ENCODE data around the gene RNF123. TPM values are rescaled to one million over a fixed set of nuclear protein-coding genes. Genes with fewer than 3 reads are reported as not detected.

Gene RNF123
- polyA plus RNA-seq, 1 experiment = 61.2 TPM

DNA sequence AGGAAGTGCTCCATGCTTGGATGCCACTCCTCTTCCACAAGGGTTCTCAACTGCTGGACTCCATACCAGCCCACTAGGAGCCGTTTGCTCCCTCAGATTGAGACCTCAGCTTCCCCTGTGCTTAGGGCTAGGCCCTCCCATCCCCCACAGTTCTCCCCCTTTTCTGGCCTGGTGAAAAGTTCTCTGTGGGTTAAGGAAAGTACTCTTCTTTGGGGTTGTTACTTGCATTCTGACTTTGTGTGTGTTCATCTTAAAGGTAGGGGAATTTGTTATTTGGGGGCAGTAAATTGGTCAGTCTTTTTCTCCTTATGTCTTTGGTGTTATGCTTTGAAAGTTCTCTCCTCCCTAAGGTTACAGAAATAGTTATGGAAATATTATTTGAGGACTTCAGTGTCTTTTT lies 39.2 kb upstream of the RNF123 start:
- TF ChIP-seq, protein P1, sequence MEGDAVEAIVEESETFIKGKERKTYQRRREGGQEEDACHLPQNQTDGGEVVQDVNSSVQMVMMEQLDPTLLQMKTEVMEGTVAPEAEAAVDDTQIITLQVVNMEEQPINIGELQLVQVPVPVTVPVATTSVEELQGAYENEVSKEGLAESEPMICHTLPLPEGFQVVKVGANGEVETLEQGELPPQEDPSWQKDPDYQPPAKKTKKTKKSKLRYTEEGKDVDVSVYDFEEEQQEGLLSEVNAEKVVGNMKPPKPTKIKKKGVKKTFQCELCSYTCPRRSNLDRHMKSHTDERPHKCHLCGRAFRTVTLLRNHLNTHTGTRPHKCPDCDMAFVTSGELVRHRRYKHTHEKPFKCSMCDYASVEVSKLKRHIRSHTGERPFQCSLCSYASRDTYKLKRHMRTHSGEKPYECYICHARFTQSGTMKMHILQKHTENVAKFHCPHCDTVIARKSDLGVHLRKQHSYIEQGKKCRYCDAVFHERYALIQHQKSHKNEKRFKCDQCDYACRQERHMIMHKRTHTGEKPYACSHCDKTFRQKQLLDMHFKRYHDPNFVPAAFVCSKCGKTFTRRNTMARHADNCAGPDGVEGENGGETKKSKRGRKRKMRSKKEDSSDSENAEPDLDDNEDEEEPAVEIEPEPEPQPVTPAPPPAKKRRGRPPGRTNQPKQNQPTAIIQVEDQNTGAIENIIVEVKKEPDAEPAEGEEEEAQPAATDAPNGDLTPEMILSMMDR (IDR thresholded peaks at IDR 0.05; ENCODE audit: insufficient read depth, low read depth, low read length) = no peak
- POLR2A ChIA-PET = no interaction called here
- Histone ChIP-seq H3K27me3 (ENCODE audit: control insufficient read depth, insufficient read depth, low read length) (no peaks in the 10 kb centered on the region), H3K36me3 (ENCODE audit: control insufficient read depth, insufficient read depth, low read length) (no peaks in the 10 kb centered on the region), H3K4me3 (ENCODE audit: low read depth, low read length) (no peak overlapping the region)
- no peak for DNase-seq (ENCODE audit: low read depth)
- CTCF ChIA-PET = no interaction called here

DNA sequence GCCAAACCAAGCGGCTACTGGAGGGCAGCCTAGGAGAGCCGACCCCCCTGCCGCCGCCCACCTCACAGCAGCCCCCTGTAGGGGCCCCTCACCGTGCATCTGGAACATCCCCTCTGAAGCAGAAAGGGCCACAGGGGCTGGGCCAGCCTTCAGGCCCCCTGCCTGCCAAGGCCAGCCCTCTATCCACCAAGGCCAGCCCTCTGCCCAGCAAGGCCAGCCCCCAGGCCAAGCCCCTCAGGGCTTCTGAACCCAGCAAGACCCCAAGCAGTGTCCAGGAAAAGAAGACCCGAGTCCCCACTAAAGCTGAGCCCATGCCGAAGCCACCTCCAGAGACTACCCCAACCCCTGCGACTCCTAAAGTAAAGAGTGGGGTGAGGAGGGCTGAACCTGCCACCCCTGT lies 38.7 kb upstream of the RNF123 start:
- POLR2A ChIA-PET = no interaction called here
- TF ChIP-seq, protein P1 (IDR thresholded peaks at IDR 0.05; ENCODE audit: insufficient read depth, low read depth, low read length) = no peak
- no peaks in the 10 kb centered on the region for H3K36me3 ChIP-seq (ENCODE audit: control insufficient read depth, insufficient read depth, low read length)
- no peak for DNase-seq (ENCODE audit: low read depth)
- CTCF ChIA-PET = no interaction called here
- H3K4me3 ChIP-seq (ENCODE audit: low read depth, low read length) = no peak overlapping the region
- H3K27me3 ChIP-seq (ENCODE audit: control insufficient read depth, insufficient read depth, low read length) = no peaks in the 10 kb centered on the region

- no peaks in the 10 kb centered on the region for H3K36me3 ChIP-seq (ENCODE audit: control insufficient read depth, insufficient read depth, low read length)
- ChIA-PET POLR2A (no interaction called here), CTCF (interaction anchor here (1.3 kb wide), 1 partner anchor 113 kb away, joined by 3 read pairs; no protein-coding TSS in a partner anchor)
- no peak for DNase-seq (ENCODE audit: low read depth)
- TF ChIP-seq, protein P1 (IDR thresholded peaks at IDR 0.05; ENCODE audit: insufficient read depth, low read depth, low read length) = no peak
- no peak overlapping the region for H3K4me3 ChIP-seq (ENCODE audit: low read depth, low read length)
- H3K27me3 ChIP-seq (ENCODE audit: control insufficient read depth, insufficient read depth, low read length) = peaks cover 4% of the 10 kb centered on the region; the same call in 1 of the 2 replicates
Observed at GRCh38 chr3:49652218-49652902, 37.0 kb upstream of the RNF123 start.

DNA sequence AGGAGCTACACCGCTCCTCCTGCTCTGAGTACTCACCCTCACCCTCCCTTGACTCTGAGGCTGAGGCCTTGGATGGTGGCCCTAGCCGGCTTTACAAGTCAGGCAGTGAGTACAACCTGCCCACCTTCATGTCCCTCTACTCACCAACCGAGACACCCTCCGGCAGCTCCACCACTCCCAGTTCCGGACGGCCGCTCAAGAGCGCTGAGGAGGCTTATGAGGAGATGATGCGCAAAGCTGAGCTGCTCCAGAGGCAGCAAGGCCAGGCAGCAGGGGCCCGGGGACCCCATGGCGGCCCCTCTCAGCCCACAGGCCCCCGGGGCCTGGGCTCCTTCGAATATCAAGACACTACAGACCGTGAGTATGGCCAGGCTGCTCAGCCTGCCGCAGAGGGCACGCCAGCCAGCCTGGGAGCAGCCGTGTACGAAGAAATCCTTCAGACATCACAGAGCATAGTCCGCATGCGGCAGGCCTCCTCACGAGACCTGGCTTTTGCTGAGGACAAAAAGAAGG lies 36.4 kb upstream of the RNF123 start:
- CTCF ChIA-PET = interaction anchor here (1.3 kb wide), 1 partner anchor 114 kb away, joined by 3 read pairs; no protein-coding TSS in a partner anchor
- Histone ChIP-seq H3K27me3 (ENCODE audit: control insufficient read depth, insufficient read depth, low read length) (peaks cover 4% of the 10 kb centered on the region; the same call in 1 of the 2 replicates), H3K4me3 (ENCODE audit: low read depth, low read length) (no peak overlapping the region), H3K36me3 (ENCODE audit: control insufficient read depth, insufficient read depth, low read length) (no peaks in the 10 kb centered on the region)
- TF ChIP-seq, protein P1 (IDR thresholded peaks at IDR 0.05; ENCODE audit: insufficient read depth, low read depth, low read length) = no peak
- DNase-seq (ENCODE audit: low read depth) = no peak
- POLR2A ChIA-PET = no interaction called here

DNA sequence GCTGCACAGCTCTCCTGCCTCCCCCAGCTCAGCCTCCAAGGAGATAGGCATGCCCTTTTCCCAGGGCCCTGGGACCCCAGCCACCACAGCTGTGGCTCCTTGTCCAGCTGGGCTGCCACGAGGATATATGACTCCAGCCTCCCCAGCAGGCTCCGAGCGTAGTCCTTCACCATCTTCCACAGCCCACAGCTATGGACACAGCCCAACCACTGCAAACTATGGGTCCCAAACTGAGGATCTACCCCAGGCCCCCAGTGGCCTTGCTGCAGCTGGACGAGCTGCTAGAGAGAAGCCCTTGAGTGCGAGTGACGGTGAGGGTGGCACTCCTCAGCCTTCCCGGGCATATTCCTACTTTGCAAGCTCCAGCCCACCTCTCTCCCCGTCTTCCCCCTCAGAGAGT lies 35.7 kb upstream of the RNF123 start:
- no peak overlapping the region for H3K4me3 ChIP-seq (ENCODE audit: low read depth, low read length)
- ChIA-PET POLR2A (no interaction called here), CTCF (no interaction called here)
- TF ChIP-seq, protein P1 (IDR thresholded peaks at IDR 0.05; ENCODE audit: insufficient read depth, low read depth, low read length) = no peak
- DNase-seq (ENCODE audit: low read depth) = no peak
- H3K27me3 ChIP-seq (ENCODE audit: control insufficient read depth, insufficient read depth, low read length) = peaks cover 4% of the 10 kb centered on the region; the same call in 1 of the 2 replicates
- H3K36me3 ChIP-seq (ENCODE audit: control insufficient read depth, insufficient read depth, low read length) = no peaks in the 10 kb centered on the region
